Erythroblast (primary cell): Measurements from ENCODE around the gene EPN2.

Experiments used
- GATA1 ChIP-seq: IDR thresholded peaks from 2 replicates; pipeline ENCODE4 v1.6.1; 2011; ENCODE audit warnings: low read depth, mild to moderate bottlenecking, control low read depth, low read length, moderate library complexity
- POLR2A ChIP-seq: IDR thresholded peaks from 2 replicates; pipeline ENCODE4 v1.6.1; 2011; ENCODE audit warnings: mild to moderate bottlenecking, low read length

DNA sequence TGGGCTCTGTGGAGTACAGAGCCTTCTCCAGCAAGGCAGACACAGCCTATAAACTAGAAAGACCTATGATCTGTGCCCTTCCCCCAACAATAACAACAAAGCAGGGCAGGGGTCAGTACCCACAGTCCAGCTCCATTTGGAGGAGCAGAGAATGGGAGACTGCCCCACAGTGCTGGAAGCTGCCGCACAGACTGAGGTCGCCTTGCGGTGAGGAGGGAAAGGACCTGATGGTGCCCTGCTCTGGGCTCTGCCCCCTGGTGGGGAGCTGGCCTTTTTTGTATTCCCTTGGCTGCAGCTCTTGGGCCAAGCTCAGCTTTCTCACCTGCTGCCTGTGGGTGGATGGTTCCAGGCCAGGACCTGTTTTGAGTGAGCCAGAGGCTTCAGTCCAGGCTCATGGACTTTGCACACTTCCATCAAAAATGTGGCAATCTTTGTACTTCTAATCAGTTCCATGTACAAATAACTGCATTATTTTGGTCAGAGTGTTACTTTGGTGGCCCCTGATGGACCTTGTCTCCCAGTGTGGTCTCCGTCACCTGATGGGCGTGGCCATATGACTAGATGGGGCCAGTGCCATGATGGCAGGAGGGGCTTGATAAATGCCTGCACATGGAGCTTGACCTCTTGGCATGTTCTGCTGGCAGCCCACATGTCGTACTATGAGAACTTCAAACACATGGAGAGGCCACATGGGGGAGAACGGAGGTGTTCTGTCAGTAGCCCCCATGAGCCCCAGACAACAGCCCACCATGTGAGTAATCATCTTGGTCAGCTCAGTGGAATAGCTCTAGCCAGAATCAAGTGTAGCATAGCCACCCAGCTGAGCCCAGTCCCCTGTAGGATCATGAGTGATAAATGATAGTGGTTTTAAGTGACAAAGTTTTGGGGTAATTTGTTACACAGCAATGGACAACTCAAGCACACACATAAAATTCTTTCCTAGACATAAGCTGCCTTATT, 101.1 kb downstream of the EPN2 start:
- TF ChIP-seq POLR2A (no peak), GATA1 (no peak)
